ENCODE results near the gene MAL. TPM values are rescaled to one million over a fixed set of nuclear protein-coding genes. Genes with fewer than 3 reads are reported as not detected.

The MAL gene
- total and polyA plus RNA-seq, 2 of the 8 experiments (the other 6 are each of a cell fraction or from before 2014, with no cell fraction given): not detected

GRCh38 chr2:95010718-95011117 is 14.8 kb upstream of the MAL start (continued):
- TF ChIP-seq CHD7 (IDR thresholded peaks at IDR 0.05; ENCODE audit: insufficient replicate concordance, low read length) (no peak), CHD1 (IDR thresholded peaks at IDR 0.05; ENCODE audit: low read depth, low read length) (no peak), SP4 (IDR thresholded peaks at IDR 0.05; ENCODE audit: low read length) (no peak), E2F6 (IDR thresholded peaks at IDR 0.05) (no peak), CTBP2 (IDR thresholded peaks at IDR 0.05; ENCODE audit: borderline replicate concordance, insufficient read depth, insufficient read length, low read length) (no peak), GTF2F1 (IDR thresholded peaks at IDR 0.05; ENCODE audit: borderline replicate concordance, low read depth, low read length) (no peak), NANOG (IDR thresholded peaks at IDR 0.05; ENCODE audit: insufficient read depth, low read depth, low read length, poor library complexity, severe bottlenecking) (no peak), FOSL1 (IDR thresholded peaks at IDR 0.05; ENCODE audit: insufficient read depth, low read depth, low read length) (no peak), SAP30 (IDR thresholded peaks at IDR 0.05; ENCODE audit: insufficient read depth, insufficient replicate concordance, low read length) (no peak), RAD21 (IDR thresholded peaks at IDR 0.05 in 1 of 2, conservative IDR thresholded peaks at IDR 0.05 in 1 of 2; ENCODE audit: low read depth in 2 of 2, low read length in 2 of 2) (no peak)

Measured in H1 (cell line).